ENCODE data around the gene MCHR1.

MCHR1 gene

DNA sequence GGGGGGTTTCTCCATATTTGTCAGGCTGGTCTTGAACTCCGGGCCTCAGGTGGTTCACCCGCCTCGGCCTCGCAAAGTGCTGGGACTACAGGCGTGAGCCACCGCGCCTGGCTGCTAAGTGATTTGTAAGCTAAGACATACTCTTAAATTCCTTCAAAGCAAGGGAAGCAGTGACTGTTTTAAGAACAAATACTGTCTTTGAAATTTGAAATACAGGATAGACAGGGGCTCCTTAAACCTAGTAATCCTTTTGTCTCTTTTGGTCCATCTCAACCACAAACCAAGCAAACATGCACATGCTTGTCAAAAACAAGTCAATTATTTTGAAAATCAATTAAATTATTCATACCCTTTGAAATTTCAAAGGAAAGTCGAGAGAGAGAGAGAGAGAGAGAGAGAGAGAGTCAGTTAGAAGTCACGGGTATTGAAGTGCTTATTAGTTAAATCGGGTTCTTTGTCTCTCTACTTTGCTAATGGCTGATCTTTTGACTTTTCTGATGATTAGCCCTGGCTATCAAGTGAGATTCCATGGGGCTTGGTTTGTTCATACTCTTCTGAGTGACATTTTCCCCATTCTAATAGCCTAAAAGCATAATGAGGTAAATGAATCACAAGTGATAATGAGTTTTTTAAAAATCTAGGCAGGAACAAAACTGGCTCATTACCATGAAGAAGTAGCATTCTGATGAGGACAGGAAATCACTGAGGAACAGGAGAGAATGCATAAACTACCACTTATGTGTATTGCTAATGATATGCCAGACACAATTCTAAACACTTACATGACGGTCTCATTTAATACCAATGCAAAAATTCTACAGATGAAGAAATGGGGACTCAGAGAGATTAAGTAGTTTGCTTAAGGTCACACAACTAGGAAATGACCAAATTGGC lies 48.0 kb downstream of the MCHR1 start:
- ATAC-seq (peak; percentile 37), DNase-seq (no peak)

DNA sequence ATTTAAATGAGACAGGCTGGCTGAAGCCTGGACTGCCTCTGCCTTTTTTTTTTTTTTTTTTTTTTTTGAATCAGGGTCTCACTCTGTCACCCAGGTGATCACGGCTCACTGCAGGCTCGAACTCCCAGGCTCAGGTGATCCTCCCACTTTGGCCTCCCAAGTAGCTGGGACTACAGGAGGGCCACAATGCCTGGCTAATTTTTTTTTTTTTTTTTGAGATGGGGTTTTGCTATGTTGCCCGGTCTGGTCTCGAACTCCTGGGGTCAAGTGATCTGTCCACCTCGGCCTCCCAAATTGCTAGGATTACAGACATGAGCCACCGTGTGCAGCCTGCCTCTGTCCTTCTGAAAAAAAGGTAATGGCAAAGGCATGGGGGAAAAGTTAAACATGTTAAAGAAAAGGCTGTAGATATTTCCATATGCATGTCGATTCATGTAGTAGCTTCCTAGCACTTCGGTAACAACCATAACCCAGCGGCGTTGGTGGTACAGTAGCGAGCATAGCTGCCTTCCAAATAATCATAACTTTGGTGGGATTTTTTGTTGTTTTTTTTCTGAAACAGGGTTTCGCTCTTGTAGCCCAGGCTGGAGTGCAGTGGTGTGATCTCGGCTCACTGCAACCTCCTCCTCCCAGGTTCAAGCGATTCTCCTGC lies 48.8 kb downstream of the MCHR1 start:
- ATAC-seq (no peak), DNase-seq (no peak)

DNA sequence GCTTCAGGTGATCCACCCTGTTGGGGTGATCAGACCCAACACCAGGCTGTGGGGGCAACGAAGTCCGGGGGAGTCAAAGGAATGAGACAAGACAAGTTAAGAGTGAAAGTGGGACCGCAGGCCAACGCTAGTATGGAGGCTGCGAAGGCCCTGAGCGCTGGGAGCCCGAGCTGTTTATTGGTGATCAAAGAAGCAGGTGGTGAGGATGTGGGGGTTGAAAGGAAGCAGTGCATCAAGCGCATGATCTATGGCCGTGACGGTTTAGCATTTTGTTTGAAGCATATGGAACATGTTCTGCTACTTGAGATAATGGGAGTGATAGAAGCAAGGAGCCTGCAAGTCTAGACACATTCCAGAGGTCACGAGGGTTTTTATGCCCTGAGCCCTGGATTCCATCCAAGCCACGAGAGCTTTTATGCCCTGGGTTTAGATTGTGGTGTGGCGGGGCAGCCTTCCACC lies 49.5 kb downstream of the MCHR1 start:
- ATAC-seq (peak; percentile 42), DNase-seq (peak; percentile 53)

DNA sequence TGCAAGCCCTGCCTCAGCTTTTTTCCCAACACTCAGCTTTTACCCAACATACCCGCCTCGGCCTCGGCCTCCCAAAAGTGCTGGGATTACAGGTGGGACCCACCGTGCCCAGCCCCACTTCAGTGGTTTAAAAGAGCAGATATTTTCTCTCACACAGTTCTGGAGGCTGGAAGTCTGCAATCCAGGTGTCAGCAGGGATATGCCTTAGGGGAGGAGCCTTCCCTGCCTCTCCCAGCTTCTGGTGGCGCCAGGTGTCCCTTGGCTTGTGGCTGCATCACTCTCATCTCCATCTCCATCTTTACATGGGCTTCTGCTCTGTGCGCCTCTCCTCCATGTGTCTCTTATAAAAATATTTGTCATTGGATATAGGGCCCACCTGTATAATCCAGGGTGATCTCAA lies 50.0 kb downstream of the MCHR1 start:
- DNase-seq (no peak), ATAC-seq (no peak)

Data from stimulated activated naive CD8-positive, alpha-beta T cell treated with anti-CD3 and anti-CD28 coated beads, Interleukin-15, Interleukin-2, amounts not matched to agents 100 U/mL and 50 U/mL, for 24 hours (primary cell).